ENCODE measurements around the gene PTGES3.

The PTGES3 gene

DNA sequence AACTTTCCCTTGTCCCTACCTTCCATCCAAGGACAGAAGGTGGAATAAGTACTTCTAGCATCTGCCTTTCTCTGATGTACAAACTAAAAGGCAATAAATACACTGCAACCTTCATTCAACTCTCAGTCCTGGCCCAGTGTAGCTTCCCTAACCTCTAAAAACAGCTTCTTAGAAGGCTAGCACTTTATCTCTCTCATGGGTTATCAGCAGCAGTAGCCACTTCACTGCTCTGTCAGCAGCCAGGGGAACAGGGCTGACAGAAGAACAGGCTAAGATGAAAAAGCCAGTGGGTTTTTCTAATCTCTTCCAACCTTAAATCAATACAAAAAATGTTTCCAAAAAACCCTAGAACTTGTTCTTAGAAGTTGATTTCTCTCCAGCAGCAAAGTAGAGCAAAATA, 71.2 kb downstream of the PTGES3 start:
- DNase-seq = no peak

DNA sequence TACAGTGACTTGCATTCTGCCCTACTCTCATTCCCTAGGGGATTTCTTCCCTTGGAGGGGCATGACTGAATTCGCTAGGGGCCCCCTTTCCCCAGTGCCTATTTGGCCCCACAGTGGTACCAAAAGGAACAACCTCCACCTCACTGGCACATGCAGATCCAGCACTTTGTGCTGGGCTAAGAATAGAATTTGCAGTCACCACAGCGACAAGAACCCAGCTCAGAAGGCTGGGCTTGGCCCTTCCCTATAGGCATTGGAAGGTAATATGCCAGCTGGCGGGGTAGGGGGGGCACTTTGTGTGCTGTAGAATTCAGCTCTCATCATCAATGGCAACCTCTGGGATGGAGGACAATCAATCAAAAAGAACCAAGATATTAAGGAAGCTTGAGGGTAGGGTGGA, 71.8 kb downstream of the PTGES3 start:
- DNase-seq = no peak

DNA sequence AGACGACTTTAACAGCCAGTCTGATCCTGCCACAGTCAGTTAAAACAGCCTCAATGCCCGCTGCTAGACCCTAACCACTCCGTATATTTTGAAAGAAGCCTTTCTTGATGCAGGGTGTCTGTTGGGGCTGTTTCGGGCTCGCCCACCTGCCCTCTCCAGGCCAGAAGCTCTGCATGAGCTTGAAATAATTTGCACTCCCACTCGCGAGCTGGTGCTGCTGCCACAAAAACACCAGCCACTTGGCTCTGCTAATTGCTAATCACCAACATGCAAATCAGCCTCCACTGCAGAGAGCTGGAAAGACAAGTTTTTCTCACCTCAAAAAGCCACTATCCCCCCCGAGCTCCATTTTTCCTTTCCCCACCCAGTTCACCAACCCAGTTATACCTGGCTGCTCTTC, 73.5 kb downstream of the PTGES3 start:
- no peak for DNase-seq

All from NCI-H2029 treated with DMSO at 0.1 percent for 48 hours (cell line).